Vagina (tissue), 2 donors: ENCODE results near the gene NRG3. TPM values are rescaled to one million over a fixed set of nuclear protein-coding genes. Genes with fewer than 3 reads are reported as not detected.

Source experiments
- DNase-seq, 2 donors: peaks; one replicate each; pipeline ENCODE4 v3.0.0-alpha.2; 2017; ENCODE audit errors: extremely low spot score in 2 of 2
- H3K27ac ChIP-seq: fragments of 200-600 bp; sonication (generic); one replicate; pipeline ENCODE4 v1.5.1; 2019
- H3K27me3 ChIP-seq: fragments of 200-600 bp; sonication (generic); one replicate; pipeline ENCODE4 v1.5.1; 2019
- H3K36me3 ChIP-seq, 2 donors: fragments of 200-600 bp; sonication (generic); one replicate each; pipeline ENCODE4 v1.5.1; 2017 to 2019
- H3K4me1 ChIP-seq: fragments of 200-600 bp; sonication (generic); one replicate; pipeline ENCODE4 v1.5.1; 2019
- H3K4me3 ChIP-seq, 2 donors: fragments of 200-600 bp; sonication (generic); 1 replicate in 1 of 2; 2 replicates in 1 of 2; pipeline ENCODE4 v1.5.1; 2016 to 2019
- H3K9me3 ChIP-seq: fragments of 200-600 bp; sonication (generic); one replicate; pipeline ENCODE4 v1.5.1; 2019
- POLR2A ChIP-seq, 2 donors: fragments of 450-650 bp; IDR thresholded peaks; one replicate each; pipeline ENCODE4 v1.6.1; 2017; ENCODE audit warnings: antibody characterized with exemption in 2 of 2, mild to moderate bottlenecking in 2 of 2, moderate library complexity in 2 of 2
- POLR2AphosphoS5 ChIP-seq, 2 donors: sonication (generic); formaldehyde crosslinking; IDR thresholded peaks; one replicate each; pipeline ENCODE4 v1.9.0; 2017; ENCODE audit warnings: antibody characterized with exemption in 2 of 2, mild to moderate bottlenecking in 2 of 2, low read depth in 1 of 2; ENCODE audit not compliant: insufficient read depth in 1 of 2
- intact Hi-C: fragments of 100-400 bp; cut with DNase I; formaldehyde crosslinking; loops from one replicate; pipeline ENCODE4 v1.15.1; 2023
- total RNA-seq: library from RNA; depleted of rRNA; stranded (reverse); fragments of >200 nt; gene quantifications from one replicate; pipeline ENCODE4 v1.2.3, GENCODE V29; 2016
- TF ChIP-seq, protein P1 (sequence below), 3 experiments: fragments of 450-650 bp in 2 of 3; fragments of 200-600 bp in 1 of 3; sonication (generic) in 1 of 3; IDR thresholded peaks; one replicate each; pipeline ENCODE4 v1.5.1; 2017 to 2019; ENCODE audit warnings: antibody characterized with exemption in 3 of 3, mild to moderate bottlenecking in 2 of 3, moderate library complexity in 2 of 3

The NRG3 gene
- total RNA-seq, 1 donor from 2014 or later = not detected

DNA sequence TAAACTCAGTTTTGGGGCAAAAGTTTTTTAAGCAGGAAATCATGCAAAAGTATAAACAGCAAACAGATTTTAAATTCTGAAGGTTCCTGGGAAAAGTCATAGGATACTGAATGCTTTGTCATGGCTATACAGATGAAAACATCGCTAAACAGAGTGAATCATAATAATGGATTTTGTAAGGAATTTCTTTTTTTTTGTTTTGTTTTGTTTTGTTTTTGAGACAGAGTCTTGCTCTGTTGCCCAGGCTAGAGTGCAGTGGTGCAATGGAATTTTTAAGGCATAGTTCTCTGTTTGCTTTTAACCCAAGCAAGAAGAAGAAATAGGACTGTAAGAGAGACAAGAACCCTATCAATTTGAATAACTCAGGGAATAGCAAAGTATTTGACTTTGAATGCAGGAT lies 285.3 kb downstream of the NRG3 start:
- no peaks in the 10 kb centered on the region for H3K27me3 ChIP-seq
- H3K36me3 ChIP-seq = no peaks in the 10 kb centered on the region
- no peak overlapping the region for H3K27ac ChIP-seq
- no peaks in the 10 kb centered on the region for H3K9me3 ChIP-seq
- intact Hi-C loops = no loop called here
- DNase-seq = no peak
- H3K4me3 ChIP-seq = no peak overlapping the region
- no peaks in the 10 kb centered on the region for H3K4me1 ChIP-seq
- TF ChIP-seq, protein P1, sequence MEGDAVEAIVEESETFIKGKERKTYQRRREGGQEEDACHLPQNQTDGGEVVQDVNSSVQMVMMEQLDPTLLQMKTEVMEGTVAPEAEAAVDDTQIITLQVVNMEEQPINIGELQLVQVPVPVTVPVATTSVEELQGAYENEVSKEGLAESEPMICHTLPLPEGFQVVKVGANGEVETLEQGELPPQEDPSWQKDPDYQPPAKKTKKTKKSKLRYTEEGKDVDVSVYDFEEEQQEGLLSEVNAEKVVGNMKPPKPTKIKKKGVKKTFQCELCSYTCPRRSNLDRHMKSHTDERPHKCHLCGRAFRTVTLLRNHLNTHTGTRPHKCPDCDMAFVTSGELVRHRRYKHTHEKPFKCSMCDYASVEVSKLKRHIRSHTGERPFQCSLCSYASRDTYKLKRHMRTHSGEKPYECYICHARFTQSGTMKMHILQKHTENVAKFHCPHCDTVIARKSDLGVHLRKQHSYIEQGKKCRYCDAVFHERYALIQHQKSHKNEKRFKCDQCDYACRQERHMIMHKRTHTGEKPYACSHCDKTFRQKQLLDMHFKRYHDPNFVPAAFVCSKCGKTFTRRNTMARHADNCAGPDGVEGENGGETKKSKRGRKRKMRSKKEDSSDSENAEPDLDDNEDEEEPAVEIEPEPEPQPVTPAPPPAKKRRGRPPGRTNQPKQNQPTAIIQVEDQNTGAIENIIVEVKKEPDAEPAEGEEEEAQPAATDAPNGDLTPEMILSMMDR (IDR thresholded peaks at IDR 0.05) = no peak
- TF ChIP-seq POLR2A (IDR thresholded peaks at IDR 0.05) (no peak), POLR2AphosphoS5 (IDR thresholded peaks at IDR 0.05; ENCODE audit: insufficient read depth in 1 of 2, low read depth in 1 of 2) (no peak)

DNA sequence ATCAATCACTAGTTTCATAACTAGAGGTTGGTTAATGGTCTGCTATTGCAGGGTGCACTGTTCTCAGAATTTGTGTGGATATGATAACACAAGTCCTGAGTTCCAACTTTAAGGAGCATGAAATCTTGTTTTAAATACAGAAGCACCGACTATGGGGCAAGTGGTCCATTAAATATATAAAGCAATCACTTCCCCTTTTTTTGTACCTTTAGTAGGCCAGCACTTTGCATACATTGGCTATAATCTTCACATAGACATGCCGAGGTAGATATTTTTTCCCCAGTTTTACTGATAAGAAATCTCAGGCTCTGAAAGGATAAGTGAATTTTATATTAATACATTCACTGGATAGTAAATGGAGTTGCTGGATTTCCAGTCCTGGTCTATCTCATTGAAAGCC lies 286.3 kb downstream of the NRG3 start:
- no peak for DNase-seq
- no peak overlapping the region for H3K27ac ChIP-seq
- no peaks in the 10 kb centered on the region for H3K36me3 ChIP-seq
- no peak for TF ChIP-seq POLR2A (IDR thresholded peaks at IDR 0.05)
- no peak for TF ChIP-seq POLR2AphosphoS5 (IDR thresholded peaks at IDR 0.05; ENCODE audit: insufficient read depth in 1 of 2, low read depth in 1 of 2)
- TF ChIP-seq, protein P1 (IDR thresholded peaks at IDR 0.05) = no peak
- H3K9me3 ChIP-seq = no peaks in the 10 kb centered on the region
- no peaks in the 10 kb centered on the region for H3K4me1 ChIP-seq
- no peak overlapping the region for H3K4me3 ChIP-seq
- intact Hi-C loops = no loop called here
- H3K27me3 ChIP-seq = no peaks in the 10 kb centered on the region

DNA sequence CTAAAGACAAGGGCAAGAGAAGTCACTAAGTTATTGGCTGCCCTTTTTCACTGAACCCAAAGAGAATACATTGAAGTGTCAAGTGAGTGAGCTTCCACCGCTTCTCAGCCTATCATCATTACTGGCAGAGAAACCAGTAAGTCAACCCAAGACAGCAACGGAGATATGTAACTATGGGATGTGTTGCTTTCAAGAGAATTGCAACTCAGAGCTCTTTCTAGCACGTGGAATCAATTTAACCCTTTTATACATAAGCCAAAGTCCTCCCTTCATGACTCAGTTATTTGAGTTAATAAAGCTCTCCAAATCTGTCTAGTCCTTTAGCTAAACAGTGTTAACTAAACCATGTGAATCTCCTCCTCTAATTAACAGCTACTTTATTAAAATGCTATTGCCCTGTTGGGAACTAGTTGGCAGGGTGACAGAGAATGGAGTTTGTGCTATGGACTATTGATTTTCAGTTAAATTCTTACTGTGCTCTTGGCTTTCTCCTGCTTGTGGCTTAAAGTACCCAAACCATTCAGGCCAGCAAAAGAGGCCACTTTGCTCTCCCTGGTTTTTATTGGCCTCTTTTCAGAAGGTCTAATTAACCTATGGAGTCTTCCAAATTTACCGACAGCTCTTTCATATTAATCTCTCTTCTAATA lies 287.7 kb downstream of the NRG3 start:
- no peak for DNase-seq
- H3K36me3 ChIP-seq = no peaks in the 10 kb centered on the region
- TF ChIP-seq, protein P1 (IDR thresholded peaks at IDR 0.05) = no peak
- TF ChIP-seq POLR2A (IDR thresholded peaks at IDR 0.05) (no peak), POLR2AphosphoS5 (IDR thresholded peaks at IDR 0.05; ENCODE audit: insufficient read depth in 1 of 2, low read depth in 1 of 2) (no peak)
- H3K4me1 ChIP-seq = no peaks in the 10 kb centered on the region
- no peak overlapping the region for H3K4me3 ChIP-seq
- intact Hi-C loops = no loop called here
- H3K27ac ChIP-seq = no peak overlapping the region
- no peaks in the 10 kb centered on the region for H3K9me3 ChIP-seq
- H3K27me3 ChIP-seq = no peaks in the 10 kb centered on the region

DNA sequence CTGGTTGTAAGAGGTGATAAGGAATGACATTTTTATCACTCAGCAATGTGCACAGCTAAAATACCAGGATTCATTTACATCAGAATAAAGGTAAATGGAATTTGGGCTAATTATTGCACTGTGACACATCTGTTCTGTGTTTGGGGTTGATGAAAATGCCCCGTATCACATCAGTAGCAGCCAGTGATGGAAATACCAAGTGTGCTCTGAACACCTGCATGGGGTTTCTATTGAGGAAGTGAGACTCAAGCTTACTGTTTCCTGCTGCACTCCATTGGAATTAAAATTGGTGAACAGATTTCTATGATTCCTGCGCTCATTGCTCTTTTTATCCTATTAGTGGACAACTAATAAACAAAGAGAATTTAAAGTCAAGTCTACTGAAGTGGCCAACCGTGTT lies 296.9 kb downstream of the NRG3 start:
- Histone ChIP-seq H3K36me3 (no peaks in the 10 kb centered on the region), H3K27ac (no peak overlapping the region), H3K4me3 (no peak overlapping the region), H3K4me1 (no peaks in the 10 kb centered on the region), H3K9me3 (no peaks in the 10 kb centered on the region), H3K27me3 (no peaks in the 10 kb centered on the region)
- DNase-seq = no peak
- TF ChIP-seq, protein P1 (IDR thresholded peaks at IDR 0.05) = no peak
- TF ChIP-seq POLR2A (IDR thresholded peaks at IDR 0.05) (no peak), POLR2AphosphoS5 (IDR thresholded peaks at IDR 0.05; ENCODE audit: insufficient read depth in 1 of 2, low read depth in 1 of 2) (no peak)
- intact Hi-C loops = no loop called here

DNA sequence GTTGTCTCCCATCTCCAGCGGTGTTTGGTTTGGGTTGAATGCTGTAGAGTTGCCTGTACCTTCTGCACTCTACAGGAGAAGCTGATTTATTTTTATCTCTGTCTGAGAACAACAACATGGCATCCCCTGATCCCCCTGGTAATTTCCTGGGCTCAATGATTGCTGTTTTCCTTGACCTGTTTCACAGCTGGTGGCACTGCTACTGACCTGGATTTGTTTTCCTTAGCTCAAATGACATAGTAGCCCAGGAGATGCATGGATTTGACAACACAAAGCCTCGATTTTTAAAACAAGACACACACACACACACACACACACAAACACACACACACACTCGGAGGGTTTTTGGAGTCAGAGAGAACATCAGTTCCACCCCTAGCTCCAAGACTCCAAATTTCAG lies 301.6 kb downstream of the NRG3 start:
- DNase-seq = no peak
- Histone ChIP-seq H3K27me3 (no peaks in the 10 kb centered on the region), H3K4me3 (no peak overlapping the region), H3K9me3 (no peaks in the 10 kb centered on the region), H3K27ac (no peak overlapping the region), H3K4me1 (no peaks in the 10 kb centered on the region), H3K36me3 (no peaks in the 10 kb centered on the region)
- intact Hi-C loops = no loop called here
- TF ChIP-seq POLR2A (IDR thresholded peaks at IDR 0.05) (no peak), POLR2AphosphoS5 (IDR thresholded peaks at IDR 0.05; ENCODE audit: insufficient read depth in 1 of 2, low read depth in 1 of 2) (no peak)
- TF ChIP-seq, protein P1 (IDR thresholded peaks at IDR 0.05) = no peak
